ENCODE measurements around the gene SLC22A23. TPM values are rescaled to one million over a fixed set of nuclear protein-coding genes. Genes with fewer than 3 reads are reported as not detected.

Gene SLC22A23
- total RNA-seq, 1 experiment from 2014 or later, result 5.7 TPM

- DNase-seq, result no peak
- Histone ChIP-seq H3K79me2 (ENCODE audit: low read length) (no peaks in the 10 kb centered on the region), H3K9me2 (replicated peaks; ENCODE audit: low read length) (no peaks in the 10 kb centered on the region), H3K9ac (ENCODE audit: low read length) (no peak overlapping the region), H3K27ac (ENCODE audit: low read length) (no peak overlapping the region), H4K20me1 (ENCODE audit: low read length) (no peaks in the 10 kb centered on the region), H3F3A (ENCODE audit: low read length, unreplicated experiment) (no peaks in the 10 kb centered on the region), H3K9me3 (ENCODE audit: low read length) (no peaks in the 10 kb centered on the region), H2AFZ (ENCODE audit: low read length) (no peak overlapping the region), H3K4me2 (ENCODE audit: low read length) (no peak overlapping the region), H3K4me3 (ENCODE audit: low read length) (no peak overlapping the region), H3K27me3 (ENCODE audit: low read length) (no peaks in the 10 kb centered on the region), H3K4me1 (ENCODE audit: insufficient read depth, low read length) (peaks cover 29% of the 10 kb centered on the region), H3K36me3 (ENCODE audit: low read depth, low read length) (no peaks in the 10 kb centered on the region)
- no peak for ATAC-seq
- intact Hi-C loops (cut with micrococcal nuclease), result no loop called here
- TF ChIP-seq, protein P1, sequence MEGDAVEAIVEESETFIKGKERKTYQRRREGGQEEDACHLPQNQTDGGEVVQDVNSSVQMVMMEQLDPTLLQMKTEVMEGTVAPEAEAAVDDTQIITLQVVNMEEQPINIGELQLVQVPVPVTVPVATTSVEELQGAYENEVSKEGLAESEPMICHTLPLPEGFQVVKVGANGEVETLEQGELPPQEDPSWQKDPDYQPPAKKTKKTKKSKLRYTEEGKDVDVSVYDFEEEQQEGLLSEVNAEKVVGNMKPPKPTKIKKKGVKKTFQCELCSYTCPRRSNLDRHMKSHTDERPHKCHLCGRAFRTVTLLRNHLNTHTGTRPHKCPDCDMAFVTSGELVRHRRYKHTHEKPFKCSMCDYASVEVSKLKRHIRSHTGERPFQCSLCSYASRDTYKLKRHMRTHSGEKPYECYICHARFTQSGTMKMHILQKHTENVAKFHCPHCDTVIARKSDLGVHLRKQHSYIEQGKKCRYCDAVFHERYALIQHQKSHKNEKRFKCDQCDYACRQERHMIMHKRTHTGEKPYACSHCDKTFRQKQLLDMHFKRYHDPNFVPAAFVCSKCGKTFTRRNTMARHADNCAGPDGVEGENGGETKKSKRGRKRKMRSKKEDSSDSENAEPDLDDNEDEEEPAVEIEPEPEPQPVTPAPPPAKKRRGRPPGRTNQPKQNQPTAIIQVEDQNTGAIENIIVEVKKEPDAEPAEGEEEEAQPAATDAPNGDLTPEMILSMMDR (conservative IDR thresholded peaks at IDR 0.05; ENCODE audit: low read depth, low read length), result no peak
- no peak for TF ChIP-seq EZH2 (IDR thresholded peaks at IDR 0.05; ENCODE audit: low read length, unreplicated experiment)
- no peak for TF ChIP-seq EZH2phosphoT487 (IDR thresholded peaks at IDR 0.05; ENCODE audit: borderline replicate concordance, low read length)
- ChIA-PET POLR2A (ENCODE audit: unreplicated experiment) (no interaction called here), CTCF (interaction anchor here (0.6 kb wide), 1 partner anchor 75 kb away, joined by 3 read pairs; no protein-coding TSS in a partner anchor)
- BruUV-seq (replicated peaks), result no TSS peak
These were observed 89.2 kb downstream of the SLC22A23 start for GRCh38 chr6:3367630-3368029.

DNA sequence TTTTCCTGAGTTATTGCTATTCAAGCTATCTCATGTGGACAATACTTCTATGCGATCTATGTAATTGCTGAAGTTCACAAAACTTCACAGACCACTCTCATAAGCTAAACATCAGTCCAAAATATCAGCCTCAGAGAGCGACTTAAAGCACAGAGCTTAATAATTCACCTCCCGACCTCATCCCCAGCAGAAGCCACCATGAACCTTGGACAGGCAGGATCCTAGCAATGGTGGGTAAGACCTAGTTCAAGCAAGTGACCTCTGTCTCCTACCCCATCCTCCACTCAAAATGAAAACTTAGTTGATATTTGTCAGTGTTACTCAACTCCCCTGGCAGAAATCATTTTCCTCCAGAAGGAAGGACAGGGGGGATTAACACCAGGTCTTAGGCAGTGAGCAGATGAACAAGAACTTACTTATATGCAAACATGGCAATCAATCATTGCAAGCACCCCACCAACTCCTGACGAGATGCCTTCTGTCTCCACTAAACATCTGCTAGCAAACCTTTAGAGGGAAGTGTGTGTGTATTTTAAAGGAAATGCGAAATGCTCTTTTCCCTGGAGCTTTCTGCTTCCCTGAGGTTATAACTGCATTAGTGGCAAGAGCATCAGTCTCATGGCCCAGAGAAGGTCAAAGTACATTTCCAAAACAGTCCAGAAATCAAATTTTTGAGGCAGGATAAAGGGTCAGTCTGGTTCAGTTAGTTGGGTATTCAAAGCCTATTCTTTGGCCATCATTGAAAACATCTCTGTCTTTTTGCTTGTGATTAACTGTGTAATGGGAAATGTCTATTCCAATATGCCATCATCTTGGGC is 90.0 kb downstream of the SLC22A23 start:
- ATAC-seq, result no peak
- ChIA-PET POLR2A (ENCODE audit: unreplicated experiment) (no interaction called here), CTCF (interaction anchor here (0.6 kb wide), 1 partner anchor 76 kb away, joined by 3 read pairs; no protein-coding TSS in a partner anchor)

More for the DNA sequence above, 90.0 kb downstream of the SLC22A23 start:
- DNase-seq, result no peak
- intact Hi-C loops (cut with micrococcal nuclease), result no loop called here
- Histone ChIP-seq H2AFZ (ENCODE audit: low read length) (no peak overlapping the region), H3K27me3 (ENCODE audit: low read length) (no peaks in the 10 kb centered on the region), H3K27ac (ENCODE audit: low read length) (no peak overlapping the region), H3F3A (ENCODE audit: low read length, unreplicated experiment) (no peaks in the 10 kb centered on the region), H3K9ac (ENCODE audit: low read length) (no peak overlapping the region), H3K9me3 (ENCODE audit: low read length) (no peaks in the 10 kb centered on the region), H3K79me2 (ENCODE audit: low read length) (no peaks in the 10 kb centered on the region), H3K4me1 (ENCODE audit: insufficient read depth, low read length) (peaks cover 29% of the 10 kb centered on the region), H3K9me2 (replicated peaks; ENCODE audit: low read length) (no peaks in the 10 kb centered on the region), H3K4me3 (ENCODE audit: low read length) (no peak overlapping the region), H4K20me1 (ENCODE audit: low read length) (no peaks in the 10 kb centered on the region), H3K4me2 (ENCODE audit: low read length) (no peak overlapping the region), H3K36me3 (ENCODE audit: low read depth, low read length) (no peaks in the 10 kb centered on the region)
- BruUV-seq (replicated peaks), result no TSS peak
- no peak for TF ChIP-seq EZH2 (IDR thresholded peaks at IDR 0.05; ENCODE audit: low read length, unreplicated experiment)
- no peak for TF ChIP-seq EZH2phosphoT487 (IDR thresholded peaks at IDR 0.05; ENCODE audit: borderline replicate concordance, low read length)
- TF ChIP-seq, protein P1 (conservative IDR thresholded peaks at IDR 0.05; ENCODE audit: low read depth, low read length), result no peak

Measured in PC-3 (cell line).